Measurements from ENCODE around the gene ZP1. TPM values are rescaled to one million over a fixed set of nuclear protein-coding genes. Genes with fewer than 3 reads are reported as not detected.

Gene ZP1
- total and polyA plus RNA-seq, 2 of the 13 experiments (the other 11 are each of a cell fraction or from before 2014, with no cell fraction given): 0.16 TPM; not detected in 1

DNA sequence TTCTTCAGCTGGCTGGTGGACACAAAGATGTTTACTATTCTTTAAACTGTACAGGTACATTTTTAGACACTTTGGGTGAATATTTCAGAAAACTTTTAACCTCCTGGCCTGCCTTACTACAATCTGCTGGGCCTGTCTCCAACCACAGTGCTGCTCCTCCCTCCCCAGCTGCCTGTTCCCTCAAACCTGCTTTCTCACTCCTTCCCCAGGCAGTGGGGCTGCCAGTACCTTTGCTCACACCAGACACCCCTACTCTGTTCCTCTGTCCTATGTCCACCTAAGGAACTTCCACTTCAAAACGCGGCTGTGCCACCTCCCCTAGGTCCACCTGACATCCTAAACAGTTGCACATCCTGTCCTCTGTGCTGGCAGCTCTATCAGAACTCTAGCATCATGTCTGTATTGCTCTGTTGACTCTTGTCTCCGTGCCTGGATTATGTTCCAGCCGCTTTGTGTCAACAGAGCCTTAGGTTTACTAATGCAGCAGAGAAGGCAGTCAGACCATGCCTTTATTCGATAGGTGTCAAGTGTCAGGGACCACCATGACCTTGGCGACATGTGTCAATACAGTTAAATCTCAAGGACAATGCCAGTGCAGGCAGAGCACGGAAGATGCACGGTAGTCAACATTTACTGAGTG is 13.4 kb downstream of the ZP1 start (continued):
- TF ChIP-seq, protein P1, sequence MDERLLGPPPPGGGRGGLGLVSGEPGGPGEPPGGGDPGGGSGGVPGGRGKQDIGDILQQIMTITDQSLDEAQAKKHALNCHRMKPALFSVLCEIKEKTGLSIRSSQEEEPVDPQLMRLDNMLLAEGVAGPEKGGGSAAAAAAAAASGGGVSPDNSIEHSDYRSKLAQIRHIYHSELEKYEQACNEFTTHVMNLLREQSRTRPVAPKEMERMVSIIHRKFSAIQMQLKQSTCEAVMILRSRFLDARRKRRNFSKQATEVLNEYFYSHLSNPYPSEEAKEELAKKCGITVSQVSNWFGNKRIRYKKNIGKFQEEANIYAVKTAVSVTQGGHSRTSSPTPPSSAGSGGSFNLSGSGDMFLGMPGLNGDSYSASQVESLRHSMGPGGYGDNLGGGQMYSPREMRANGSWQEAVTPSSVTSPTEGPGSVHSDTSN (CRISPR knock-in tag; IDR thresholded peaks at IDR 0.05): peak; percentile 60
- TF ChIP-seq, protein P2, sequence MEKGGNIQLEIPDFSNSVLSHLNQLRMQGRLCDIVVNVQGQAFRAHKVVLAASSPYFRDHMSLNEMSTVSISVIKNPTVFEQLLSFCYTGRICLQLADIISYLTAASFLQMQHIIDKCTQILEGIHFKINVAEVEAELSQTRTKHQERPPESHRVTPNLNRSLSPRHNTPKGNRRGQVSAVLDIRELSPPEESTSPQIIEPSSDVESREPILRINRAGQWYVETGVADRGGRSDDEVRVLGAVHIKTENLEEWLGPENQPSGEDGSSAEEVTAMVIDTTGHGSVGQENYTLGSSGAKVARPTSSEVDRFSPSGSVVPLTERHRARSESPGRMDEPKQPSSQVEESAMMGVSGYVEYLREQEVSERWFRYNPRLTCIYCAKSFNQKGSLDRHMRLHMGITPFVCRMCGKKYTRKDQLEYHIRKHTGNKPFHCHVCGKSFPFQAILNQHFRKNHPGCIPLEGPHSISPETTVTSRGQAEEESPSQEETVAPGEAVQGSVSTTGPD (CRISPR knock-in tag; IDR thresholded peaks at IDR 0.05): no peak
- TF ChIP-seq, protein P3, sequence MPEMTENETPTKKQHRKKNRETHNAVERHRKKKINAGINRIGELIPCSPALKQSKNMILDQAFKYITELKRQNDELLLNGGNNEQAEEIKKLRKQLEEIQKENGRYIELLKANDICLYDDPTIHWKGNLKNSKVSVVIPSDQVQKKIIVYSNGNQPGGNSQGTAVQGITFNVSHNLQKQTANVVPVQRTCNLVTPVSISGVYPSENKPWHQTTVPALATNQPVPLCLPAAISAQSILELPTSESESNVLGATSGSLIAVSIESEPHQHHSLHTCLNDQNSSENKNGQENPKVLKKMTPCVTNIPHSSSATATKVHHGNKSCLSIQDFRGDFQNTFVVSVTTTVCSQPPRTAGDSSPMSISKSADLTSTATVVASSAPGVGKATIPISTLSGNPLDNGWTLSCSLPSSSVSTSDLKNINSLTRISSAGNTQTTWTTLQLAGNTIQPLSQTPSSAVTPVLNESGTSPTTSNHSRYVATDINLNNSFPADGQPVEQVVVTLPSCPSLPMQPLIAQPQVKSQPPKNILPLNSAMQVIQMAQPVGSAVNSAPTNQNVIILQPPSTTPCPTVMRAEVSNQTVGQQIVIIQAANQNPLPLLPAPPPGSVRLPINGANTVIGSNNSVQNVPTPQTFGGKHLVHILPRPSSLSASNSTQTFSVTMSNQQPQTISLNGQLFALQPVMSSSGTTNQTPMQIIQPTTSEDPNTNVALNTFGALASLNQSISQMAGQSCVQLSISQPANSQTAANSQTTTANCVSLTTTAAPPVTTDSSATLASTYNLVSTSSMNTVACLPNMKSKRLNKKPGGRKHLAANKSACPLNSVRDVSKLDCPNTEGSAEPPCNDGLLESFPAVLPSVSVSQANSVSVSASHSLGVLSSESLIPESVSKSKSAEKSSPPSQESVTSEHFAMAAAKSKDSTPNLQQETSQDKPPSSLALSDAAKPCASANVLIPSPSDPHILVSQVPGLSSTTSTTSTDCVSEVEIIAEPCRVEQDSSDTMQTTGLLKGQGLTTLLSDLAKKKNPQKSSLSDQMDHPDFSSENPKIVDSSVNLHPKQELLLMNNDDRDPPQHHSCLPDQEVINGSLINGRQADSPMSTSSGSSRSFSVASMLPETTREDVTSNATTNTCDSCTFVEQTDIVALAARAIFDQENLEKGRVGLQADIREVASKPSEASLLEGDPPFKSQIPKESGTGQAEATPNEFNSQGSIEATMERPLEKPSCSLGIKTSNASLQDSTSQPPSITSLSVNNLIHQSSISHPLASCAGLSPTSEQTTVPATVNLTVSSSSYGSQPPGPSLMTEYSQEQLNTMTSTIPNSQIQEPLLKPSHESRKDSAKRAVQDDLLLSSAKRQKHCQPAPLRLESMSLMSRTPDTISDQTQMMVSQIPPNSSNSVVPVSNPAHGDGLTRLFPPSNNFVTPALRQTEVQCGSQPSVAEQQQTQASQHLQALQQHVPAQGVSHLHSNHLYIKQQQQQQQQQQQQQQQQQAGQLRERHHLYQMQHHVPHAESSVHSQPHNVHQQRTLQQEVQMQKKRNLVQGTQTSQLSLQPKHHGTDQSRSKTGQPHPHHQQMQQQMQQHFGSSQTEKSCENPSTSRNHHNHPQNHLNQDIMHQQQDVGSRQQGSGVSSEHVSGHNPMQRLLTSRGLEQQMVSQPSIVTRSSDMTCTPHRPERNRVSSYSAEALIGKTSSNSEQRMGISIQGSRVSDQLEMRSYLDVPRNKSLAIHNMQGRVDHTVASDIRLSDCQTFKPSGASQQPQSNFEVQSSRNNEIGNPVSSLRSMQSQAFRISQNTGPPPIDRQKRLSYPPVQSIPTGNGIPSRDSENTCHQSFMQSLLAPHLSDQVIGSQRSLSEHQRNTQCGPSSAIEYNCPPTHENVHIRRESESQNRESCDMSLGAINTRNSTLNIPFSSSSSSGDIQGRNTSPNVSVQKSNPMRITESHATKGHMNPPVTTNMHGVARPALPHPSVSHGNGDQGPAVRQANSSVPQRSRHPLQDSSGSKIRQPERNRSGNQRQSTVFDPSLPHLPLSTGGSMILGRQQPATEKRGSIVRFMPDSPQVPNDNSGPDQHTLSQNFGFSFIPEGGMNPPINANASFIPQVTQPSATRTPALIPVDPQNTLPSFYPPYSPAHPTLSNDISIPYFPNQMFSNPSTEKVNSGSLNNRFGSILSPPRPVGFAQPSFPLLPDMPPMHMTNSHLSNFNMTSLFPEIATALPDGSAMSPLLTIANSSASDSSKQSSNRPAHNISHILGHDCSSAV (CRISPR knock-in tag; IDR thresholded peaks at IDR 0.05; ENCODE audit: borderline replicate concordance): no peak
- TF ChIP-seq, protein P4, sequence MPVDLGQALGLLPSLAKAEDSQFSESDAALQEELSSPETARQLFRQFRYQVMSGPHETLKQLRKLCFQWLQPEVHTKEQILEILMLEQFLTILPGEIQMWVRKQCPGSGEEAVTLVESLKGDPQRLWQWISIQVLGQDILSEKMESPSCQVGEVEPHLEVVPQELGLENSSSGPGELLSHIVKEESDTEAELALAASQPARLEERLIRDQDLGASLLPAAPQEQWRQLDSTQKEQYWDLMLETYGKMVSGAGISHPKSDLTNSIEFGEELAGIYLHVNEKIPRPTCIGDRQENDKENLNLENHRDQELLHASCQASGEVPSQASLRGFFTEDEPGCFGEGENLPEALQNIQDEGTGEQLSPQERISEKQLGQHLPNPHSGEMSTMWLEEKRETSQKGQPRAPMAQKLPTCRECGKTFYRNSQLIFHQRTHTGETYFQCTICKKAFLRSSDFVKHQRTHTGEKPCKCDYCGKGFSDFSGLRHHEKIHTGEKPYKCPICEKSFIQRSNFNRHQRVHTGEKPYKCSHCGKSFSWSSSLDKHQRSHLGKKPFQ (CRISPR knock-in tag; IDR thresholded peaks at IDR 0.05; ENCODE audit: insufficient replicate concordance): peak; percentile 91
- TF ChIP-seq, protein P5, sequence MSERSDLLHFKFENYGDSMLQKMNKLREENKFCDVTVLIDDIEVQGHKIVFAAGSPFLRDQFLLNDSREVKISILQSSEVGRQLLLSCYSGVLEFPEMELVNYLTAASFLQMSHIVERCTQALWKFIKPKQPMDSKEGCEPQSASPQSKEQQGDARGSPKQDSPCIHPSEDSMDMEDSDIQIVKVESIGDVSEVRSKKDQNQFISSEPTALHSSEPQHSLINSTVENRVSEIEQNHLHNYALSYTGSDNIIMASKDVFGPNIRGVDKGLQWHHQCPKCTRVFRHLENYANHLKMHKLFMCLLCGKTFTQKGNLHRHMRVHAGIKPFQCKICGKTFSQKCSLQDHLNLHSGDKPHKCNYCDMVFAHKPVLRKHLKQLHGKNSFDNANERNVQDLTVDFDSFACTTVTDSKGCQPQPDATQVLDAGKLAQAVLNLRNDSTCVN (CRISPR knock-in tag; IDR thresholded peaks at IDR 0.05; ENCODE audit: borderline replicate concordance): peak; percentile 93
- TF ChIP-seq ZNF282 (IDR thresholded peaks at IDR 0.05; ENCODE audit: partially characterized antibody) (no peak), TBX2 (CRISPR knock-in tag; IDR thresholded peaks at IDR 0.05; ENCODE audit: borderline replicate concordance) (peak; percentile 100), RBM22 (optimal IDR thresholded peaks at IDR 0.05; ENCODE audit: low read length) (no peak)
- TF ChIP-seq, protein P6, sequence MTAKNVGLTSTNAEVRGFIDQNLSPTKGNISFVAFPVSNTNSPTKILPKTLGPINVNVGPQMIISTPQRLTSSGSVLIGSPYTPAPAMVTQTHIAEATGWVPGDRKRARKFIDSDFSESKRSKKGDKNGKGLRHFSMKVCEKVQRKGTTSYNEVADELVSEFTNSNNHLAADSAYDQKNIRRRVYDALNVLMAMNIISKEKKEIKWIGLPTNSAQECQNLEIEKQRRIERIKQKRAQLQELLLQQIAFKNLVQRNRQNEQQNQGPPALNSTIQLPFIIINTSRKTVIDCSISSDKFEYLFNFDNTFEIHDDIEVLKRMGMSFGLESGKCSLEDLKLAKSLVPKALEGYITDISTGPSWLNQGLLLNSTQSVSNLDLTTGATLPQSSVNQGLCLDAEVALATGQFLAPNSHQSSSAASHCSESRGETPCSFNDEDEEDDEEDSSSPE (CRISPR knock-in tag; IDR thresholded peaks at IDR 0.05): peak; percentile 46; the same call in 1 of the 2 replicates
- TF ChIP-seq, protein P7, sequence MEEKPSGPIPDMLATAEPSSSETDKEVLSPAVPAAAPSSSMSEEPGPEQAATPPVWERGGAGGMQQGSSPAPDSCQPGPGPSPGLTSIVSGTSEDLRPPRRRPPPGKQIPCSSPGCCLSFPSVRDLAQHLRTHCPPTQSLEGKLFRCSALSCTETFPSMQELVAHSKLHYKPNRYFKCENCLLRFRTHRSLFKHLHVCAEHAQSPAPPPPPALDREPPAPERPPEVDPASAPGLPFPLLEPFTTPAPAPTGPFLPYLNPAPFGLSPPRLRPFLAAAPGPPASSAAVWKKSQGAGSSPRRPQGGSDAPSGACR (CRISPR knock-in tag; IDR thresholded peaks at IDR 0.05): peak; percentile 94
